Astrocyte (in vitro differentiated cells and primary cell): Measurements from ENCODE around the gene CST11. TPM values are rescaled to one million over a fixed set of nuclear protein-coding genes. Genes with fewer than 3 reads are reported as not detected.

Source experiments
- DNase-seq: peaks from one replicate; pipeline ENCODE4 v3.0.0-alpha.2; 2010; ENCODE audit warnings: low read depth
- FAIRE-seq: peaks from 2 replicates; lab custom pipeline; 2011; peaks lifted over from hg19 to GRCh38; lab: Jason Lieb, UNC
- H2AFZ ChIP-seq: 2 replicates; pipeline ENCODE4 v1.6.0; 2012; ENCODE audit warnings: low read depth, low read length, inconsistent platforms
- H3K27ac ChIP-seq: 2 replicates; pipeline ENCODE4 v1.5.1; 2011; ENCODE audit warnings: low read depth, low read length, inconsistent platforms
- H3K27me3 ChIP-seq: 2 replicates; pipeline ENCODE4 v1.6.0; 2011; ENCODE audit warnings: low read length, inconsistent platforms; ENCODE audit not compliant: insufficient read depth
- H3K36me3 ChIP-seq: 2 replicates; pipeline ENCODE4 v1.5.1; 2011; ENCODE audit warnings: low read length, inconsistent platforms; ENCODE audit not compliant: insufficient read depth
- H3K4me1 ChIP-seq: 2 replicates; pipeline ENCODE4 v1.5.1; 2011; ENCODE audit warnings: low read length, inconsistent platforms; ENCODE audit not compliant: insufficient read depth
- H3K4me2 ChIP-seq: 2 replicates; pipeline ENCODE4 v1.6.0; 2012; ENCODE audit warnings: low read length, inconsistent platforms
- H3K4me3 ChIP-seq: 2 replicates; pipeline ENCODE4 v1.5.1; 2011; ENCODE audit warnings: low read depth, mild to moderate bottlenecking, low read length, inconsistent platforms; ENCODE audit not compliant: insufficient read depth
- H3K79me2 ChIP-seq: 2 replicates; pipeline ENCODE4 v1.6.0; 2012; ENCODE audit warnings: mild to moderate bottlenecking, low read length, inconsistent platforms; ENCODE audit not compliant: insufficient read depth
- H3K9ac ChIP-seq: 2 replicates; pipeline ENCODE4 v1.6.0; 2012; ENCODE audit warnings: mild to moderate bottlenecking, low read length, inconsistent platforms
- H3K9me3 ChIP-seq: 2 replicates; pipeline ENCODE4 v1.5.1; 2012; ENCODE audit warnings: low read depth, mild to moderate bottlenecking, low read length, inconsistent platforms; ENCODE audit not compliant: insufficient read depth
- H4K20me1 ChIP-seq: 2 replicates; pipeline ENCODE4 v1.6.0; 2012; ENCODE audit warnings: low read length, inconsistent platforms; ENCODE audit not compliant: insufficient read depth
- H3K27ac Mint-ChIP-seq: one replicate; pipeline ENCODE4 v1.8.0; 2021; ENCODE audit warnings: mild to moderate bottlenecking, mixed read lengths; ENCODE audit not compliant: unreplicated experiment
- H3K27me3 Mint-ChIP-seq: one replicate; pipeline ENCODE4 v1.8.0; 2021; ENCODE audit warnings: low read depth, mixed read lengths; ENCODE audit not compliant: unreplicated experiment
- H3K36me3 Mint-ChIP-seq: one replicate; pipeline ENCODE4 v1.8.0; 2021; ENCODE audit warnings: low read depth, mixed read lengths; ENCODE audit not compliant: unreplicated experiment
- H3K4me1 Mint-ChIP-seq: one replicate; pipeline ENCODE4 v1.8.0; 2021; ENCODE audit warnings: low read depth, mixed read lengths; ENCODE audit not compliant: unreplicated experiment
- H3K4me3 Mint-ChIP-seq: one replicate; pipeline ENCODE4 v1.8.0; 2021; ENCODE audit warnings: mild to moderate bottlenecking, moderate library complexity, mixed read lengths; ENCODE audit not compliant: unreplicated experiment
- H3K9me3 Mint-ChIP-seq: one replicate; pipeline ENCODE4 v1.8.0; 2021; ENCODE audit warnings: mild to moderate bottlenecking, mixed read lengths; ENCODE audit not compliant: unreplicated experiment
- EZH2 ChIP-seq: IDR thresholded peaks from 2 replicates; pipeline ENCODE4 v1.6.1; 2012; ENCODE audit warnings: mild to moderate bottlenecking, low read length, inconsistent platforms; ENCODE audit not compliant: insufficient read depth
- total RNA-seq: library from RNA; stranded (reverse); gene quantifications from 2 replicates; pipeline ENCODE4 v1.2.1, GENCODE V29; 2021
- TF ChIP-seq, protein P1 (sequence below): IDR thresholded peaks from 2 replicates; pipeline ENCODE4 v1.5.1; 2011; ENCODE audit warnings: low read depth, mild to moderate bottlenecking, inconsistent platforms, low read length, moderate library complexity; ENCODE audit not compliant: insufficient read depth

CST11 gene
- total RNA-seq, 1 donor from 2014 or later = not detected

DNA sequence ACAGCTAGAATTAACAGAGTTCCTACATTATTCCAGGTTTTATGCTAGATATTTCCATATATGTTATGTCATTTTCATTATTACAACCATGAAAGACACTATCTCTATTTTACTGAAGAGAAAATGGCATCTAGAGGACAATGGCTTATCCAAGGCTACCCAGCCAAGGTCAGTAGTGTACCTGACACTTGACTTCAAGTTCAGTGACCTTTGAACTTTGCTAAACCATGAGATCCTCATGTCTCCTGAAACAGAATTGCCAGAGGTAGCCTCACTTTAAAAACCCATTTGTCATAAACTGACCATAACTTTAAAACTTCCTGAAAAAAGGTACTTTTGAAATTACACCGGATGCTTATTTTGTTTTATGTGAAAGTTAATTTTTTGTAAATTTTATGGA is 45.8 kb downstream of the CST11 start:
- Histone ChIP-seq H2AFZ (no peak overlapping the region), H3K4me2 (no peak overlapping the region), H3K27me3 (no peaks in the 10 kb centered on the region), H3K9ac (no peak overlapping the region), H3K36me3 (peaks cover 2% of the 10 kb centered on the region), H3K27ac (no peak overlapping the region), H3K79me2 (peaks cover 94% of the 10 kb centered on the region), H4K20me1 (peaks cover 81% of the 10 kb centered on the region), H3K9me3 (no peaks in the 10 kb centered on the region), H3K4me3 (no peak overlapping the region), H3K4me1 (no peaks in the 10 kb centered on the region)
- DNase-seq = no peak
- TF ChIP-seq EZH2 = no peak
- TF ChIP-seq, protein P1, sequence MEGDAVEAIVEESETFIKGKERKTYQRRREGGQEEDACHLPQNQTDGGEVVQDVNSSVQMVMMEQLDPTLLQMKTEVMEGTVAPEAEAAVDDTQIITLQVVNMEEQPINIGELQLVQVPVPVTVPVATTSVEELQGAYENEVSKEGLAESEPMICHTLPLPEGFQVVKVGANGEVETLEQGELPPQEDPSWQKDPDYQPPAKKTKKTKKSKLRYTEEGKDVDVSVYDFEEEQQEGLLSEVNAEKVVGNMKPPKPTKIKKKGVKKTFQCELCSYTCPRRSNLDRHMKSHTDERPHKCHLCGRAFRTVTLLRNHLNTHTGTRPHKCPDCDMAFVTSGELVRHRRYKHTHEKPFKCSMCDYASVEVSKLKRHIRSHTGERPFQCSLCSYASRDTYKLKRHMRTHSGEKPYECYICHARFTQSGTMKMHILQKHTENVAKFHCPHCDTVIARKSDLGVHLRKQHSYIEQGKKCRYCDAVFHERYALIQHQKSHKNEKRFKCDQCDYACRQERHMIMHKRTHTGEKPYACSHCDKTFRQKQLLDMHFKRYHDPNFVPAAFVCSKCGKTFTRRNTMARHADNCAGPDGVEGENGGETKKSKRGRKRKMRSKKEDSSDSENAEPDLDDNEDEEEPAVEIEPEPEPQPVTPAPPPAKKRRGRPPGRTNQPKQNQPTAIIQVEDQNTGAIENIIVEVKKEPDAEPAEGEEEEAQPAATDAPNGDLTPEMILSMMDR = no peak
- Mint-ChIP-seq H3K36me3 (peaks cover 3% of the 10 kb centered on the region), H3K27ac (no peak overlapping the region), H3K4me3 (no peak overlapping the region), H3K4me1 (peaks cover 17% of the 10 kb centered on the region), H3K27me3 (no peaks in the 10 kb centered on the region), H3K9me3 (no peaks in the 10 kb centered on the region)
- no peak for FAIRE-seq

DNA sequence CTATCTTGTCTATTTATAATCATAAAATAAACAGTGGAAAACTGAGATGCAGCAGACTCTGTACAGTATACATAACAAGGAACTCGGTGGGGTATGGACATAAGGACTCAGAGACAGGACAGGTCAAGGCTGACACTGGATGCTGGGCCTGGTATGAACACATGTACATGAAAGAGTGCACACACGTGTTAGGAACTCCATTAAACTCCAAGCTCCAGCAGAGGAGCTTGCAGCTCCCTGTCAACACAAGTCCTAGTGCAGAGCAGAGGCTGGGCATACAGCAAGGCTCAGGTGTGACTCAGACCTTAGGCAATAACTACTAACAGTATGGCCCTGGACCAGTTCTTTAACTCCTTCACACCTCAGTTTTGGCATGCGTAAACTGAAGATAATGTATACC is 48.5 kb downstream of the CST11 start:
- Histone ChIP-seq H3K27me3 (no peaks in the 10 kb centered on the region), H3K9me3 (no peaks in the 10 kb centered on the region), H2AFZ (no peak overlapping the region), H3K4me1 (peaks cover 7% of the 10 kb centered on the region), H3K27ac (no peak overlapping the region), H3K4me2 (no peak overlapping the region), H3K36me3 (peaks cover 2% of the 10 kb centered on the region), H3K9ac (no peak overlapping the region), H3K4me3 (no peak overlapping the region), H3K79me2 (peaks cover 74% of the 10 kb centered on the region), H4K20me1 (peaks cover 72% of the 10 kb centered on the region)
- TF ChIP-seq, protein P1 = no peak
- TF ChIP-seq EZH2 = no peak
- DNase-seq = no peak
- no peak overlapping the region for H3K27ac Mint-ChIP-seq
- peaks cover 7% of the 10 kb centered on the region for H3K36me3 Mint-ChIP-seq
- no peaks in the 10 kb centered on the region for H3K9me3 Mint-ChIP-seq
- peaks cover 6% of the 10 kb centered on the region for H3K4me1 Mint-ChIP-seq
- H3K27me3 Mint-ChIP-seq = no peaks in the 10 kb centered on the region
- H3K4me3 Mint-ChIP-seq = no peak overlapping the region
- FAIRE-seq = no peak

DNA sequence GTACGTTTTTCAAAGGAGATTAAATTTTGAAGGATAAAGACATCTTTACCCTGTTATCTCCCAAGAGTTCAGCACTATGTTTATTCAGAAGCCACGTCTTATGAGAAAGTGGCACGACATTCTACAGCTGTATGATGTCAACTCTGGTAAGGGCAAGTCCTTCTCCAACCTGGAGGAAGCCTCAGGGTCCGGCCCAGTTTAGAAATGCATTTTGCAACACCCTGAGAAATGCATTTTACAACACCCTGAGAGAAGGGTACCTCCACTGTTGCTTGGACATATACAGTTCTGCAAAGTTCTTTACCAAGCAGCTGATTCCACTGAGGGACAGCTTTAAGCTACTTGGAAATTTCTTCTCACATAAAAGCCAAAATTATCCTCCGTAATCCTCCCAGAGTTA is 48.9 kb downstream of the CST11 start:
- FAIRE-seq (no peak), DNase-seq (no peak)
- peaks cover 71% of the 10 kb centered on the region for H4K20me1 ChIP-seq
- H3K27me3 Mint-ChIP-seq = no peaks in the 10 kb centered on the region
- H3K27me3 ChIP-seq = no peaks in the 10 kb centered on the region
- TF ChIP-seq EZH2 = no peak
- TF ChIP-seq, protein P1 = no peak
- H2AFZ ChIP-seq = no peak overlapping the region
- no peak overlapping the region for H3K4me3 Mint-ChIP-seq
- peaks cover 70% of the 10 kb centered on the region for H3K79me2 ChIP-seq
- H3K4me2 ChIP-seq = no peak overlapping the region
- no peaks in the 10 kb centered on the region for H3K9me3 Mint-ChIP-seq
- H3K27ac Mint-ChIP-seq = no peak overlapping the region
- no peak overlapping the region for H3K9ac ChIP-seq
- peaks cover 2% of the 10 kb centered on the region for H3K36me3 ChIP-seq
- peaks cover 7% of the 10 kb centered on the region for H3K36me3 Mint-ChIP-seq
- H3K9me3 ChIP-seq = no peaks in the 10 kb centered on the region
- peaks cover 7% of the 10 kb centered on the region for H3K4me1 ChIP-seq
- H3K27ac ChIP-seq = no peak overlapping the region
- no peak overlapping the region for H3K4me3 ChIP-seq
- peaks cover 6% of the 10 kb centered on the region for H3K4me1 Mint-ChIP-seq
